OCI-LY1 (cell line): ENCODE measurements around the gene PLXNA2.

Source experiments
- CTCF ChIP-seq: fragments of 200-600 bp; sonication (generic), shearing (Covaris generic); IDR thresholded peaks from 2 replicates; pipeline ENCODE4 v1.5.1; 2017; ENCODE audit warnings: mild to moderate bottlenecking, antibody characterized with exemption, low read length, moderate library complexity, mixed read lengths
- EZH2 ChIP-seq: fragments of 200-600 bp; sonication (generic), shearing (Covaris generic); IDR thresholded peaks from 2 replicates; pipeline ENCODE4 v1.8.0; 2017; ENCODE audit warnings: borderline replicate concordance, mixed run types, mild to moderate bottlenecking, antibody characterized with exemption, low read length, moderate library complexity, mixed read lengths

- TF ChIP-seq CTCF = no peak
- TF ChIP-seq EZH2 = no peak
Observed at GRCh38 chr1:208107425-208108212, 136.6 kb downstream of the PLXNA2 start.
